K562 (cell line): ENCODE results near the gene CD300H. TPM values are rescaled to one million over a fixed set of nuclear protein-coding genes. Genes with fewer than 3 reads are reported as not detected.

Experiments
- ATAC-seq: fragments of 200-7000 bp; cut with Tn5 transposase; 3 replicates; pipeline ENCODE4 v1.9.1; 2020; ENCODE audit warnings: moderate library complexity
- BruUV-seq: library from RNA; stranded (reverse); fragments of 400-500 nt; replicated peaks from 2 replicates; lab custom pipeline; 2021; lab: Mats Ljungman, UMichigan
- CTCF ChIA-PET: fragments of 300-600 bp; formaldehyde crosslinking; extraction: SDS; loops from one replicate; lab custom pipeline; 2021; ENCODE audit warnings: low intra/inter-chr PET ratio; lab: Yijun Ruan, JAX
- POLR2A ChIA-PET: fragments of 300-600, 350-650 bp; sonication (Branson Sonifier 250); formaldehyde crosslinking; extraction: SDS; loops from one replicate; lab custom pipeline; 2021; ENCODE audit warnings: antibody characterized with exemption, inconsistent platforms; lab: Yijun Ruan, JAX
- DNase-seq, 4 experiments: peaks; one replicate each; pipeline versions ENCODE4 v3.0.0 to v3.0.0-alpha.2; 2011 to 2018; ENCODE audit warnings: low spot score in 3 of 4, mixed read lengths in 3 of 4; ENCODE audit errors: extremely low read depth in 1 of 4
- FAIRE-seq: peaks from 2 replicates; lab custom pipeline; 2011; peaks lifted over from hg19 to GRCh38; lab: Jason Lieb, UNC
- H2AFZ ChIP-seq: 2 replicates; pipeline ENCODE4 v1.6.0; 2011; ENCODE audit warnings: low read depth, low read length, control low read depth, inconsistent platforms
- H3K27ac ChIP-seq: fragments of 200-600 bp; 3 replicates; pipeline ENCODE4 v1.8.0; 2011; ENCODE audit warnings: low read depth, mild to moderate bottlenecking, control low read depth, inconsistent platforms, low read length, moderate library complexity, mixed read lengths; ENCODE audit errors: extremely low read depth
- H3K27me3 ChIP-seq, 2 experiments: fragments of 300-600 bp in 1 of 2; 2 replicates in 1 of 2; 3 replicates in 1 of 2; pipeline versions ENCODE4 v1.6.0 to v1.8.0; 2011; ENCODE audit warnings: inconsistent platforms in 2 of 2, low read length in 2 of 2, mild to moderate bottlenecking in 1 of 2, mixed read lengths in 1 of 2, moderate library complexity in 1 of 2; ENCODE audit not compliant: control insufficient read depth in 2 of 2, insufficient read depth in 2 of 2
- H3K36me3 ChIP-seq: fragments of 300-600 bp; 3 replicates; pipeline ENCODE4 v1.8.0; 2011; ENCODE audit warnings: mild to moderate bottlenecking, low read length, inconsistent platforms; ENCODE audit not compliant: control insufficient read depth, insufficient read depth
- H3K4me1 ChIP-seq, 2 experiments: fragments of 200-600 bp in 1 of 2; replicated peaks in 1 of 2; 2 replicates in 1 of 2; 3 replicates in 1 of 2; pipeline versions ENCODE4 v1.5.1 to v1.8.0; 2011; ENCODE audit warnings: inconsistent platforms in 2 of 2, low read length in 2 of 2, mild to moderate bottlenecking in 1 of 2, mixed read lengths in 1 of 2, moderate library complexity in 1 of 2; ENCODE audit not compliant: control insufficient read depth in 2 of 2, insufficient read depth in 2 of 2
- H3K4me2 ChIP-seq: 2 replicates; pipeline ENCODE4 v1.6.1; 2011; ENCODE audit warnings: low read length, control low read depth, inconsistent platforms, mixed read lengths; ENCODE audit not compliant: insufficient read depth
- H3K4me3 ChIP-seq: fragments of 200-600 bp; sonication (generic), shearing (Covaris generic); 2 replicates; pipeline ENCODE4 v1.5.1; 2016; ENCODE audit warnings: control low read depth, inconsistent platforms
- H3K79me2 ChIP-seq: fragments of 200-600 bp; 3 replicates; pipeline ENCODE4 v1.8.0; 2011; ENCODE audit warnings: low read length, inconsistent platforms; ENCODE audit not compliant: control insufficient read depth, insufficient read depth
- H3K9ac ChIP-seq, 2 experiments: 2 replicates each; pipeline versions ENCODE4 v1.6.0 to v1.6.1; 2011; ENCODE audit warnings: low read depth in 2 of 2, low read length in 2 of 2, control low read depth in 1 of 2, inconsistent platforms in 1 of 2, mild to moderate bottlenecking in 1 of 2, mixed read lengths in 1 of 2; ENCODE audit not compliant: insufficient read depth in 1 of 2
- H3K9me1 ChIP-seq: one replicate; pipeline ENCODE4 v1.6.0; 2011; ENCODE audit warnings: inconsistent platforms, mild to moderate bottlenecking, low read length, moderate library complexity; ENCODE audit not compliant: control insufficient read depth, insufficient read depth
- H3K9me3 ChIP-seq: replicated peaks from 2 replicates; pipeline ENCODE4 v1.5.1; 2011; ENCODE audit warnings: low read depth, low read length, inconsistent platforms; ENCODE audit not compliant: control insufficient read depth, insufficient read depth
- H4K20me1 ChIP-seq: replicated peaks from 2 replicates; pipeline ENCODE4 v1.6.1; 2011; ENCODE audit warnings: low read length, inconsistent platforms, mixed read lengths; ENCODE audit not compliant: control insufficient read depth, insufficient read depth
- RBM25 ChIP-seq: fragments of 200-400 bp; formaldehyde crosslinking; IDR thresholded peaks from 2 replicates; pipeline ENCODE4 v1.6.1; 2018; ENCODE audit warnings: low read length, low read depth, moderate library complexity; ENCODE audit not compliant: severe bottlenecking
- XRCC3 ChIP-seq: fragments of 450-650 bp; IDR thresholded peaks from 2 replicates; pipeline ENCODE4 v1.6.1; 2017; ENCODE audit warnings: mild to moderate bottlenecking, moderate library complexity
- ZNF146 ChIP-seq: IDR thresholded peaks from one replicate; pipeline ENCODE4 v1.6.1; 2018; ENCODE audit warnings: missing compliant biosample characterization; ENCODE audit not compliant: unreplicated experiment
- WGBS: fragments of 100-300 bp; shearing (Covaris generic); methylation state at CpG from one replicate; pipeline ENCODE4 v1.1.6; 2016; ENCODE audit warnings: low coverage, mixed read lengths; ENCODE audit not compliant: insufficient coverage; ENCODE audit errors: missing lambda C conversion rate; 5-methylcytosine and 5-hydroxymethylcytosine counted together
- in situ Hi-C: fragments of 300-500 bp; cut with MboI; formaldehyde crosslinking; loops from 4 replicates; pipeline ENCODE4 v1.15.0; 2018; ENCODE audit warnings: inconsistent platforms, mixed read lengths
- intact Hi-C: fragments of 100-400 bp; cut with micrococcal nuclease; formaldehyde crosslinking; loops from 2 replicates; pipeline ENCODE4 v1.14.2; 2022
- polyA plus RNA-seq, 8 experiments: library from polyadenylated mRNA; depleted of rRNA in 4 of 8; stranded (reverse) in 5 of 8; unstranded in 3 of 8; fragments of >200 nt; fragmentation: Nextera tagmentation in 2 of 8; fragmentation: Illumina TruSeq in 1 of 8; extraction: Ambion mirVana in 2 of 8; extraction: Trizol in 1 of 8; gene quantifications; 2 replicates each; pipeline versions ENCODE4 v1.2.1 to v1.2.3, GENCODE V29; 2011 to 2014; ENCODE audit warnings: inconsistent platforms in 1 of 8, missing spikeins in 1 of 8
- total RNA-seq, 7 experiments: library from RNA; depleted of rRNA in 6 of 7; stranded (reverse); fragments of >200 nt in 6 of 7; fragmentation: Illumina TruSeq in 2 of 7; extraction: Trizol in 2 of 7; gene quantifications; 2 replicates each; pipeline versions ENCODE4 v1.2.1 to v1.2.3, GENCODE V29; 2011 to 2021; ENCODE audit warnings: low replicate concordance in 1 of 7
- TF ChIP-seq, protein P1 (sequence below): fragments of 450-650 bp; IDR thresholded peaks from 2 replicates; pipeline ENCODE4 v1.6.1; 2017; ENCODE audit warnings: antibody characterized with exemption

Gene CD300H
- total and polyA plus RNA-seq, 9 of the 15 experiments (the other 6 are each of a cell fraction or from before 2014, with no cell fraction given): not detected

GRCh38 chr17:74591503-74591902 lies 24.2 kb upstream of the CD300H start:
- POLR2A ChIA-PET: no interaction called here
- Histone ChIP-seq H3K9me3 (no peaks in the 10 kb centered on the region), H3K9me1 (no peaks in the 10 kb centered on the region), H3K4me1 (no peaks in the 10 kb centered on the region), H3K4me2 (no peak overlapping the region), H3K27ac (no peak overlapping the region), H3K79me2 (no peaks in the 10 kb centered on the region), H3K27me3 (peaks cover 0 to 15% of the 10 kb centered on the region in 2 experiments; a peak in 2 of 5 replicates), H3K9ac (no peak overlapping the region), H4K20me1 (no peaks in the 10 kb centered on the region), H3K4me3 (no peak overlapping the region), H3K36me3 (no peaks in the 10 kb centered on the region), H2AFZ (no peak overlapping the region)
- ATAC-seq (no peak), DNase-seq (no peak), FAIRE-seq (no peak)
- in situ Hi-C loops: loop anchor here (10.0 kb wide), 1 partner anchor 217 kb away; no protein-coding TSS in a partner anchor
- WGBS: 0% methylated on average over 1 of the region's 1 CpG
- peak; percentile 77 for TF ChIP-seq RBM25
- peak; percentile 93 for TF ChIP-seq ZNF146 (CRISPR knock-in tag)
- TF ChIP-seq, protein P1, sequence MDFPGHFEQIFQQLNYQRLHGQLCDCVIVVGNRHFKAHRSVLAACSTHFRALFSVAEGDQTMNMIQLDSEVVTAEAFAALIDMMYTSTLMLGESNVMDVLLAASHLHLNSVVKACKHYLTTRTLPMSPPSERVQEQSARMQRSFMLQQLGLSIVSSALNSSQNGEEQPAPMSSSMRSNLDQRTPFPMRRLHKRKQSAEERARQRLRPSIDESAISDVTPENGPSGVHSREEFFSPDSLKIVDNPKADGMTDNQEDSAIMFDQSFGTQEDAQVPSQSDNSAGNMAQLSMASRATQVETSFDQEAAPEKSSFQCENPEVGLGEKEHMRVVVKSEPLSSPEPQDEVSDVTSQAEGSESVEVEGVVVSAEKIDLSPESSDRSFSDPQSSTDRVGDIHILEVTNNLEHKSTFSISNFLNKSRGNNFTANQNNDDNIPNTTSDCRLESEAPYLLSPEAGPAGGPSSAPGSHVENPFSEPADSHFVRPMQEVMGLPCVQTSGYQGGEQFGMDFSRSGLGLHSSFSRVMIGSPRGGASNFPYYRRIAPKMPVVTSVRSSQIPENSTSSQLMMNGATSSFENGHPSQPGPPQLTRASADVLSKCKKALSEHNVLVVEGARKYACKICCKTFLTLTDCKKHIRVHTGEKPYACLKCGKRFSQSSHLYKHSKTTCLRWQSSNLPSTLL: no peak
- TF ChIP-seq XRCC3: no peak
- intact Hi-C loops: no loop called here
- CTCF ChIA-PET: no interaction called here
- BruUV-seq: no TSS peak
